ENCODE data around the gene CHST8. TPM values are rescaled to one million over a fixed set of nuclear protein-coding genes. Genes with fewer than 3 reads are reported as not detected.

CHST8 gene
- polyA plus RNA-seq, 3 donors: not detected

GRCh38 chr19:33730858-33731607, 109.3 kb downstream of the CHST8 start:
- H3K36me3 ChIP-seq (replicated peaks in 1 of 2; ENCODE audit: control insufficient read depth in 1 of 2, insufficient read depth in 2 of 2, low read length in 2 of 2): no peaks in the 10 kb centered on the region
- H3K4me3 ChIP-seq (replicated peaks in 1 of 3; ENCODE audit: low read depth in 2 of 3, low read length in 3 of 3): no peak overlapping the region
- no peak overlapping the region for H2AFZ ChIP-seq (ENCODE audit: insufficient read depth, low read depth, low read length, poor library complexity, severe bottlenecking)
- intact Hi-C loops (cut with micrococcal nuclease): no loop called here
- peaks cover 0 to 12% (median 2%) of the 10 kb centered on the region in 7 donors for H3K9me3 Mint-ChIP-seq
- H3K27me3 ChIP-seq (ENCODE audit: control insufficient read depth in 2 of 2, insufficient read depth in 2 of 2, low read length in 2 of 2): no peaks in the 10 kb centered on the region
- no peaks in the 10 kb centered on the region for H3K4me1 ChIP-seq (ENCODE audit: control insufficient read depth in 1 of 2, insufficient read depth in 2 of 2, low read length in 2 of 2)
- H3K27ac Mint-ChIP-seq: no peak overlapping the region
- no peaks in the 10 kb centered on the region for H3K79me2 ChIP-seq (ENCODE audit: insufficient read depth, low read length)
- H3K4me3 Mint-ChIP-seq: no peak overlapping the region
- peaks cover 0 to 4% of the 10 kb centered on the region in 2 donors for H3K9me3 ChIP-seq (replicated peaks in 1 of 2; ENCODE audit: control insufficient read depth in 1 of 2, insufficient read depth in 1 of 2, low read length in 2 of 2)
- no peak for TF ChIP-seq CTCF (IDR thresholded peaks at IDR 0.05)
- no peak overlapping the region for H3K4me2 ChIP-seq (replicated peaks; ENCODE audit: extremely low read depth, low read length, poor library complexity, severe bottlenecking)
- H3K9ac ChIP-seq (ENCODE audit: insufficient read depth, low read length, poor library complexity, severe bottlenecking): no peak overlapping the region
- H3K36me3 Mint-ChIP-seq: no peaks in the 10 kb centered on the region
- 86% methylated on average over 3 of the region's 8 CpGs for WGBS (ENCODE audit: insufficient coverage)
- no peaks in the 10 kb centered on the region for H3K4me1 Mint-ChIP-seq
- DNase-seq: no peak
- no peaks in the 10 kb centered on the region for H4K20me1 ChIP-seq (ENCODE audit: insufficient read depth, low read length)
- no peak overlapping the region for H3K27ac ChIP-seq (ENCODE audit: low read depth in 1 of 2, low read length in 2 of 2)
- peaks cover 0 to 11% (median 7%) of the 10 kb centered on the region in 3 donors for H3K27me3 Mint-ChIP-seq (ENCODE audit: low read depth in 3 of 3)

GRCh38 chr19:33731881-33732280, 110.1 kb downstream of the CHST8 start:
- Histone ChIP-seq H3K4me2 (replicated peaks; ENCODE audit: extremely low read depth, low read length, poor library complexity, severe bottlenecking) (no peak overlapping the region), H2AFZ (ENCODE audit: insufficient read depth, low read depth, low read length, poor library complexity, severe bottlenecking) (no peak overlapping the region), H3K27me3 (ENCODE audit: control insufficient read depth in 2 of 2, insufficient read depth in 2 of 2, low read length in 2 of 2) (no peaks in the 10 kb centered on the region), H3K4me1 (ENCODE audit: control insufficient read depth in 1 of 2, insufficient read depth in 2 of 2, low read length in 2 of 2) (no peaks in the 10 kb centered on the region), H3K9me3 (replicated peaks in 1 of 2; ENCODE audit: control insufficient read depth in 1 of 2, insufficient read depth in 1 of 2, low read length in 2 of 2) (peaks cover 0 to 4% of the 10 kb centered on the region in 2 donors), H3K36me3 (replicated peaks in 1 of 2; ENCODE audit: control insufficient read depth in 1 of 2, insufficient read depth in 2 of 2, low read length in 2 of 2) (no peaks in the 10 kb centered on the region), H3K9ac (ENCODE audit: insufficient read depth, low read length, poor library complexity, severe bottlenecking) (no peak overlapping the region), H3K27ac (ENCODE audit: low read depth in 1 of 2, low read length in 2 of 2) (no peak overlapping the region), H4K20me1 (ENCODE audit: insufficient read depth, low read length) (no peaks in the 10 kb centered on the region), H3K4me3 (replicated peaks in 1 of 3; ENCODE audit: low read depth in 2 of 3, low read length in 3 of 3) (no peak overlapping the region), H3K79me2 (ENCODE audit: insufficient read depth, low read length) (no peaks in the 10 kb centered on the region)
- no peak for TF ChIP-seq CTCF (IDR thresholded peaks at IDR 0.05)
- no peaks in the 10 kb centered on the region for H3K4me1 Mint-ChIP-seq
- peaks cover 0 to 12% (median 2%) of the 10 kb centered on the region in 7 donors for H3K9me3 Mint-ChIP-seq
- no peaks in the 10 kb centered on the region for H3K36me3 Mint-ChIP-seq
- no peak overlapping the region for H3K27ac Mint-ChIP-seq
- peaks cover 0 to 12% (median 7%) of the 10 kb centered on the region in 3 donors for H3K27me3 Mint-ChIP-seq (ENCODE audit: low read depth in 3 of 3)
- 93% methylated on average over 5 of the region's 7 CpGs for WGBS (ENCODE audit: insufficient coverage)
- DNase-seq: no peak
- no peak overlapping the region for H3K4me3 Mint-ChIP-seq
- intact Hi-C loops (cut with micrococcal nuclease): no loop called here

All from CD14-positive monocyte (primary cell).